HCT116 (cell line): Measurements from ENCODE around the gene COL20A1. TPM values are rescaled to one million over a fixed set of nuclear protein-coding genes. Genes with fewer than 3 reads are reported as not detected.

ENCODE experiments used
- ATAC-seq: fragments of 200-7000 bp; cut with Tn5 transposase; 2 replicates; pipeline ENCODE4 v1.9.1; 2020; ENCODE audit warnings: mild to moderate bottlenecking, moderate library complexity
- BruUV-seq: library from RNA; stranded (reverse); fragments of 400-500 nt; replicated peaks from 2 replicates; lab custom pipeline; 2021; lab: Mats Ljungman, UMichigan
- CTCF ChIA-PET: fragments of 300-600 bp; sonication (Branson Sonifier 250); formaldehyde crosslinking; loops from one replicate; lab custom pipeline; 2021; ENCODE audit warnings: antibody characterized with exemption; lab: Charles Lee
- POLR2A ChIA-PET: fragments of 300-600, 350-600 bp; sonication (Branson Sonifier 250); formaldehyde crosslinking; loops from one replicate; lab custom pipeline; 2021; ENCODE audit warnings: antibody characterized with exemption; lab: Charles Lee
- RAD21 ChIA-PET, 2 experiments: fragments of 300-600 bp; sonication (Branson Sonifier 250); formaldehyde crosslinking; loops; one replicate each; lab custom pipeline; 2023; ENCODE audit warnings: low total read pairs in 2 of 2; ENCODE audit not compliant: uncharacterized antibody in 2 of 2, unreplicated experiment in 2 of 2, low non-redundant PET in 1 of 2; lab: Charles Lee
- DNase-seq: peaks from one replicate; pipeline ENCODE4 v3.0.0-alpha.2; 2010; ENCODE audit warnings: low read depth, low spot score
- H2AFZ ChIP-seq: fragments of 200-600 bp; shearing (Covaris generic), sonication (generic); 2 replicates; pipeline ENCODE4 v1.6.1; 2017; ENCODE audit warnings: low read depth, mixed run types, mixed read lengths, antibody characterized with exemption, low read length; ENCODE audit not compliant: poor library complexity, severe bottlenecking
- H3K27ac ChIP-seq: 2 replicates; pipeline ENCODE4 v1.5.1; 2012; ENCODE audit warnings: low read depth, low read length
- H3K27me3 ChIP-seq: fragments of 200-600 bp; sonication (generic); 2 replicates; pipeline ENCODE4 v1.6.1; 2016; ENCODE audit warnings: mixed run types, low read length, mixed read lengths; ENCODE audit not compliant: insufficient read depth
- H3K36me3 ChIP-seq, 2 experiments: fragments of 200-500 bp in 1 of 2; fragments of 200-600 bp in 1 of 2; sonication (Bioruptor generic) in 1 of 2; sonication (generic) in 1 of 2; 2 replicates each; pipeline versions ENCODE4 v1.5.1 to v1.6.1; 2014 to 2016; ENCODE audit warnings: low read length in 2 of 2, inconsistent platforms in 1 of 2, mixed read lengths in 1 of 2, mixed run types in 1 of 2; ENCODE audit not compliant: insufficient read depth in 2 of 2, control insufficient read depth in 1 of 2
- H3K4me1 ChIP-seq, 2 experiments: fragments of 200-600 bp in 1 of 2; sonication (generic) in 1 of 2; 2 replicates each; pipeline versions ENCODE4 v1.5.1 to v1.6.1; 2012 to 2017; ENCODE audit warnings: low read length in 2 of 2, inconsistent platforms in 1 of 2, mild to moderate bottlenecking in 1 of 2, mixed read lengths in 1 of 2, mixed run types in 1 of 2, moderate library complexity in 1 of 2; ENCODE audit not compliant: insufficient read depth in 2 of 2, control insufficient read depth in 1 of 2
- H3K4me2 ChIP-seq: fragments of 200-600 bp; sonication (generic); 2 replicates; pipeline ENCODE4 v1.6.1; 2017; ENCODE audit warnings: mixed run types, low read length, mixed read lengths
- H3K4me3 ChIP-seq, 2 experiments: fragments of 200-600 bp in 1 of 2; sonication (generic) in 1 of 2; replicated peaks in 1 of 2; 2 replicates each; pipeline ENCODE4 v1.5.1; 2011 to 2016; ENCODE audit warnings: low read length in 2 of 2, control low read depth in 1 of 2, low read depth in 1 of 2, mild to moderate bottlenecking in 1 of 2, mixed read lengths in 1 of 2, mixed run types in 1 of 2
- H3K79me2 ChIP-seq: fragments of 200-600 bp; sonication (generic); 2 replicates; pipeline ENCODE4 v1.6.1; 2017; ENCODE audit warnings: mild to moderate bottlenecking, mixed run types, low read length, moderate library complexity, mixed read lengths; ENCODE audit not compliant: insufficient read depth
- H3K9ac ChIP-seq: fragments of 200-600 bp; sonication (generic); 2 replicates; pipeline ENCODE4 v1.6.1; 2016; ENCODE audit warnings: low read length, mixed read lengths
- H3K9me2 ChIP-seq: fragments of 200-600 bp; sonication (generic), shearing (Covaris generic); 2 replicates; pipeline ENCODE4 v1.6.1; 2017; ENCODE audit warnings: mixed run types, mild to moderate bottlenecking, moderate library complexity; ENCODE audit not compliant: insufficient read depth
- H3K9me3 ChIP-seq, 2 experiments: fragments of 200-500 bp in 1 of 2; fragments of 200-600 bp in 1 of 2; sonication (Bioruptor generic) in 1 of 2; sonication (generic) in 1 of 2; 2 replicates each; pipeline ENCODE4 v1.6.1; 2014 to 2017; ENCODE audit warnings: low read length in 2 of 2, mixed read lengths in 2 of 2, inconsistent platforms in 1 of 2, low read depth in 1 of 2, mild to moderate bottlenecking in 1 of 2, mixed run types in 1 of 2, moderate library complexity in 1 of 2; ENCODE audit not compliant: control insufficient read depth in 1 of 2, insufficient read depth in 1 of 2
- H4K20me1 ChIP-seq: fragments of 200-600 bp; sonication (generic), shearing (Covaris generic); 2 replicates; pipeline ENCODE4 v1.6.1; 2017; ENCODE audit warnings: mixed run types, mild to moderate bottlenecking, moderate library complexity; ENCODE audit not compliant: insufficient read depth
- CEBPB ChIP-seq: IDR thresholded peaks from 2 replicates; pipeline ENCODE4 v1.6.1; 2012; ENCODE audit warnings: low read depth
- EGR1 ChIP-seq: IDR thresholded peaks from 2 replicates; pipeline ENCODE4 v1.6.1; 2012; ENCODE audit warnings: low read depth
- SP1 ChIP-seq: IDR thresholded peaks from 2 replicates; pipeline ENCODE4 v1.6.1; 2012; ENCODE audit warnings: low read depth
- TCF7L2 ChIP-seq: IDR thresholded peaks from 2 replicates; pipeline ENCODE4 v1.7.0; 2011; ENCODE audit warnings: borderline replicate concordance, inconsistent platforms; ENCODE audit not compliant: insufficient read depth, insufficient read length; ENCODE audit errors: extremely low read depth
- ZFX ChIP-seq: fragments of 450-650 bp; IDR thresholded peaks from 2 replicates; pipeline ENCODE4 v1.6.1; 2017
- intact Hi-C: fragments of 100-400 bp; cut with micrococcal nuclease; formaldehyde crosslinking; loops from 2 replicates; pipeline ENCODE4 v1.10.0; 2022
- total RNA-seq: library from RNA; stranded (reverse); gene quantifications from one replicate; pipeline ENCODE4 v1.2.1, GENCODE V29; 2021; ENCODE audit not compliant: unreplicated experiment
- TF ChIP-seq, protein P1 (sequence below): IDR thresholded peaks from 2 replicates; pipeline ENCODE4 v1.6.1; 2012; ENCODE audit warnings: low read depth

COL20A1 gene
- total RNA-seq, 1 experiment from 2014 or later: 0.34 TPM

GRCh38 chr20:63351326-63351700 is 58.3 kb downstream of the COL20A1 start (continued):
- TF ChIP-seq, protein P1, sequence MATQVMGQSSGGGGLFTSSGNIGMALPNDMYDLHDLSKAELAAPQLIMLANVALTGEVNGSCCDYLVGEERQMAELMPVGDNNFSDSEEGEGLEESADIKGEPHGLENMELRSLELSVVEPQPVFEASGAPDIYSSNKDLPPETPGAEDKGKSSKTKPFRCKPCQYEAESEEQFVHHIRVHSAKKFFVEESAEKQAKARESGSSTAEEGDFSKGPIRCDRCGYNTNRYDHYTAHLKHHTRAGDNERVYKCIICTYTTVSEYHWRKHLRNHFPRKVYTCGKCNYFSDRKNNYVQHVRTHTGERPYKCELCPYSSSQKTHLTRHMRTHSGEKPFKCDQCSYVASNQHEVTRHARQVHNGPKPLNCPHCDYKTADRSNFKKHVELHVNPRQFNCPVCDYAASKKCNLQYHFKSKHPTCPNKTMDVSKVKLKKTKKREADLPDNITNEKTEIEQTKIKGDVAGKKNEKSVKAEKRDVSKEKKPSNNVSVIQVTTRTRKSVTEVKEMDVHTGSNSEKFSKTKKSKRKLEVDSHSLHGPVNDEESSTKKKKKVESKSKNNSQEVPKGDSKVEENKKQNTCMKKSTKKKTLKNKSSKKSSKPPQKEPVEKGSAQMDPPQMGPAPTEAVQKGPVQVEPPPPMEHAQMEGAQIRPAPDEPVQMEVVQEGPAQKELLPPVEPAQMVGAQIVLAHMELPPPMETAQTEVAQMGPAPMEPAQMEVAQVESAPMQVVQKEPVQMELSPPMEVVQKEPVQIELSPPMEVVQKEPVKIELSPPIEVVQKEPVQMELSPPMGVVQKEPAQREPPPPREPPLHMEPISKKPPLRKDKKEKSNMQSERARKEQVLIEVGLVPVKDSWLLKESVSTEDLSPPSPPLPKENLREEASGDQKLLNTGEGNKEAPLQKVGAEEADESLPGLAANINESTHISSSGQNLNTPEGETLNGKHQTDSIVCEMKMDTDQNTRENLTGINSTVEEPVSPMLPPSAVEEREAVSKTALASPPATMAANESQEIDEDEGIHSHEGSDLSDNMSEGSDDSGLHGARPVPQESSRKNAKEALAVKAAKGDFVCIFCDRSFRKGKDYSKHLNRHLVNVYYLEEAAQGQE: no peak
- TF ChIP-seq EGR1 (no peak), ZFX (no peak), TCF7L2 (no peak)

GRCh38 chr20:63351811-63352591 is 59.0 kb downstream of the COL20A1 start:
- H3K4me3 ChIP-seq: no peak overlapping the region

More at GRCh38 chr20:63351811-63352591, 59.0 kb downstream of the COL20A1 start:
- TF ChIP-seq CEBPB (no peak), ZFX (no peak), SP1 (no peak)
- H3K9ac ChIP-seq: no peak overlapping the region
- no peaks in the 10 kb centered on the region for H3K9me2 ChIP-seq
- no peak for ATAC-seq
- RAD21 ChIA-PET: no interaction called here
- H3K36me3 ChIP-seq: no peaks in the 10 kb centered on the region
- no peaks in the 10 kb centered on the region for H3K79me2 ChIP-seq
- CTCF ChIA-PET: no interaction called here
- no peak for DNase-seq
- intact Hi-C loops: no loop called here
- no peaks in the 10 kb centered on the region for H3K27me3 ChIP-seq
- no peak overlapping the region for H2AFZ ChIP-seq
- POLR2A ChIA-PET: no interaction called here
- BruUV-seq: no TSS peak
- H3K4me1 ChIP-seq: no peaks in the 10 kb centered on the region
- H3K4me2 ChIP-seq: no peak overlapping the region
- H3K9me3 ChIP-seq: peaks cover 0 to 6% of the 10 kb centered on the region in 2 experiments; a peak in 1 of 4 replicates
- no peak overlapping the region; the same call in 1 of the 2 replicates for H3K27ac ChIP-seq
- H4K20me1 ChIP-seq: no peaks in the 10 kb centered on the region
